NCI-H128 (cell line): ENCODE data around the gene EIF5B.
"Not testable (repeated sequence)": the region's sequence is repeated elsewhere in the genome, so short reads cannot be mapped to it uniquely, and the experiment has no call there.

Experiments
- DNase-seq: peaks from one replicate; lab custom pipeline; 2025; ENCODE audit not compliant: unreplicated experiment; lab: John Stamatoyannopoulos, UW

Gene EIF5B, protein sequence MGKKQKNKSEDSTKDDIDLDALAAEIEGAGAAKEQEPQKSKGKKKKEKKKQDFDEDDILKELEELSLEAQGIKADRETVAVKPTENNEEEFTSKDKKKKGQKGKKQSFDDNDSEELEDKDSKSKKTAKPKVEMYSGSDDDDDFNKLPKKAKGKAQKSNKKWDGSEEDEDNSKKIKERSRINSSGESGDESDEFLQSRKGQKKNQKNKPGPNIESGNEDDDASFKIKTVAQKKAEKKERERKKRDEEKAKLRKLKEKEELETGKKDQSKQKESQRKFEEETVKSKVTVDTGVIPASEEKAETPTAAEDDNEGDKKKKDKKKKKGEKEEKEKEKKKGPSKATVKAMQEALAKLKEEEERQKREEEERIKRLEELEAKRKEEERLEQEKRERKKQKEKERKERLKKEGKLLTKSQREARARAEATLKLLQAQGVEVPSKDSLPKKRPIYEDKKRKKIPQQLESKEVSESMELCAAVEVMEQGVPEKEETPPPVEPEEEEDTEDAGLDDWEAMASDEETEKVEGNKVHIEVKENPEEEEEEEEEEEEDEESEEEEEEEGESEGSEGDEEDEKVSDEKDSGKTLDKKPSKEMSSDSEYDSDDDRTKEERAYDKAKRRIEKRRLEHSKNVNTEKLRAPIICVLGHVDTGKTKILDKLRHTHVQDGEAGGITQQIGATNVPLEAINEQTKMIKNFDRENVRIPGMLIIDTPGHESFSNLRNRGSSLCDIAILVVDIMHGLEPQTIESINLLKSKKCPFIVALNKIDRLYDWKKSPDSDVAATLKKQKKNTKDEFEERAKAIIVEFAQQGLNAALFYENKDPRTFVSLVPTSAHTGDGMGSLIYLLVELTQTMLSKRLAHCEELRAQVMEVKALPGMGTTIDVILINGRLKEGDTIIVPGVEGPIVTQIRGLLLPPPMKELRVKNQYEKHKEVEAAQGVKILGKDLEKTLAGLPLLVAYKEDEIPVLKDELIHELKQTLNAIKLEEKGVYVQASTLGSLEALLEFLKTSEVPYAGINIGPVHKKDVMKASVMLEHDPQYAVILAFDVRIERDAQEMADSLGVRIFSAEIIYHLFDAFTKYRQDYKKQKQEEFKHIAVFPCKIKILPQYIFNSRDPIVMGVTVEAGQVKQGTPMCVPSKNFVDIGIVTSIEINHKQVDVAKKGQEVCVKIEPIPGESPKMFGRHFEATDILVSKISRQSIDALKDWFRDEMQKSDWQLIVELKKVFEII

DNA sequence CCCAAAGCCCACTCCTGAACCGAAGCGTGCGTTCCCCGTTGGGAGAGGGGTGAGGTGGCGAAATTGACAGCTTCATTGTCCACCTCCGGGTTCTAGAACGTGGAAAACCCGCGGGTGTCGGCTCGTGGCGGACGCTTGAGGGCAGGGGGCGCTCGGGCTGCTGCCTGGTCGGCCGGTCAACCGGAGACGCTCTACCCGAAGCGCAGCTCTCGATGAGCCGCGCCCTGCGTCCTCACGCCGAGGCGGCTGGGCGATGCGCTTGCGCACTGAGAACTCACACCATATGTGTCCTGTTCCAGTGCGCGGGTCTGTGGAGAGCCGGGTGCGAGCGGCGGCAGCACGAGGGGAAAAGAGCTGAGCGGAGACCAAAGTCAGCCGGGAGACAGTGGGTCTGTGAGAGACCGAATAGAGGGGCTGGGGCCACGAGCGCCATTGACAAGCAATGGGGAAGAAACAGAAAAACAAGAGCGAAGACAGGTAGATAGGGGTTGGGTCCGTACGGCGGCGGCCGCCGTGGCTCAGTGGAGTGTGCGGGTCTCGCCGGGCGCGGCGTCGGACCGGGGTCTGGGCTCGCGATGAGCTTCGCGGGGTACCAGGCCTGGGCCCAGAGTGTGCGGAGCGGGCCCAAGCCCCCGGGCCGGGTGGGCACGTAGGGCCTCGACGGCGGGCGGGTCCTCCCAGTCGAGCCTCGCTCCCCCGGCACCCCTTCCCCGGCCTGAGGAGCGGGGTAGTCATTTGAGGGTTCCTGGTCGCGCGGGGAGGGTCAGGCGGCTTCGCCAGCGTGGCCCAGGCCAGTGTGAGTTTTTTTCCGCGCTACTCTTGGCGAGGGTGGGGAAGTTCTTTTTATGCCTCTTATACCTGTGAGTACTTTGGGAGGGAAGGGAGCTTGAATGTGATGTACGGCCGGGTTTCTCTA lies at the start of gene EIF5B:
Gene EIF5B, plus strand, starts transcription at position 277 of the 916 bp plus-strand sequence. Its CDS starts 166 bp downstream, at position 443.
- peak; percentile 98 for DNase-seq

DNA sequence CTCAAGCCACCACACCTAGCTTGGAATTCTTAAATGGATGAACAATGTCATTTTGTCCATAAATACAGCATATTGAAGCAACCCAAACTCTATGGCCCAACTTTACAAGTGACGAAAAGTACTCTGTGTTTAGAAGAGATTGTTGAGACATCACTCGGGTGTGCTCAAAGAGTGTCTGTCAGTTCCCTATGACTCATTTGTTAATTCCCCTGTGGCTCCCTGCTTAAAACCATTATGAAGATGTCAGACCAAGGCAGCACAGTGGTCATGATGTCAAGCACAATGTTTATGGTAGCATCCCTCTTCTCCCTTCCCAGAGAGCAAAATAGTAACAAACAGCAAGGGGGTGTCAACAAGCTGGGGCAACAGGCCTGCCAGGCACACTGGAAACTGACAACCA lies 39.2 kb upstream of the EIF5B start:
- DNase-seq = no peak

DNA sequence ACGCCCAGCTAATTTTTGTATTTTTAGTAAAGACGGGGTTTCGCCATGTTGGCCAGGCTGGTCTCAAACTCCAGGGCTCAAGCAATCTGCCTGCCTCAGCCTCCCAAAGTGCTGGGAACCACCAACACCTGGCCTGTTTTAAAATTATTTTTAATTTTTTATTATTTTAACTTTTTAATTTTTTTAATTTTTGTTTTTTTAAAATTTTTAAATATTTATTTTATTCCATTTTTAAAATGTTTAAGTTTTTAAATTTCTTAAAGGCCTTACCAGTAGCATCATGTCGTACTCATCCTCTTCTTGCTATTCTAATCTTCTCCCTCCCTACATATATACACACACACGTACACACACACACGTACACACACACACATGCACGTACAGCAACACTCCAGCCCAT lies 37.6 kb upstream of the EIF5B start:
- no peak for DNase-seq

DNA sequence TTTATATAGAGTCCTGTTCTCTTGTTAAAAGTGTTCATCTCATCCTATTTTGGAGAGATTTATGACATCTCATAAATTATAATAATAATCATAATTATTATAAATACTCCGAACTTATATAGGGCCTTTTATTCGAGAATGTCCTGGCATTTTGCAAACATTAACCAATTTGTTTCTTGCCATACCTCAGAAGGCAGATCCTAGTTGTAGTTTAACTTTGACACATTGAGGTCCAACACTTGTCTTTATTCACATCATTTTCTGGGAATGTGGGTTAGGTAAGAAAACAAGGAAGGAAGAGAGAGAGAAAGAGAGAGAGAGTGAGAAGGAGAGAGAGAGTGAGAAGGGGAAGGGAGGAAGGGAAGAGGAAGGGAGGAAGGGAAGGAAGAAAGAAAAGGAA lies 36.1 kb upstream of the EIF5B start, which contains the start of gene LYG1:
Gene LYG1, minus strand, starts transcription at position 101 of the 400 bp plus-strand sequence. CDS start 5,527 bp downstream, outside the sequence.
- not testable (repeated sequence) for DNase-seq

DNA sequence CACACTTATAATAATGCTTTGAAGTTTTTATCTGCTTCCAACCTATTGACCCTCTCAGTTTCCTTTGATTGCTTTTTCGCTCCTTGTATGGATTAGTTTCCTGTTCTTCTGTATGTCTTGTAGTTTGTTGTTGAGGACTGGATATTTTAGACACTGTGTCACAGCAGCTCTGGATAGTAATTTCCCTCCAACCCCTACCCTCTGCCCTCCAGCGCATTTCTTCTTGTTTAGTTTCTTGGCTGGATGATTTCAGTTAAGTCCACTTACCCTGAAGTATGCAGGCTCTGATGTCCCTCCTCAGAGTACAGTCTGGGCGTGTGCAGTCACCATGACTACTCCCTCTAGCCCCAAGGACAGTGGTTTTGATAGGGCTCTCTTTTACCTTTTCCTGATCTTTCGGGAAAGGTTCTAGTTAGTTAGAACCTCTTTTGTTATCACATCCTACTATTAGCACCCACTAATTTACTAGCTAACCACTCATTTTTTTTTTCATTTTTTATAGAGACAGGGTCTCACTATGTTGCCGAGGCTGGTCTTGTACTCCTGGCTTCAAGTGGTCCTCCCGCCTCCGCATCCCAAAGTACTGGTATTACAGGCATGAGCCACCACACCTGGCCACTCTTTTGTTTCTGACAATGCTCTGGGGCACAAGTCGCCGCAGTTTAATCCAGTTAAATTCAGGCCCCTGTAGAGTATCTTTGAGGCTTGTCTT lies 19.9 kb upstream of the EIF5B start:
- no peak for DNase-seq

DNA sequence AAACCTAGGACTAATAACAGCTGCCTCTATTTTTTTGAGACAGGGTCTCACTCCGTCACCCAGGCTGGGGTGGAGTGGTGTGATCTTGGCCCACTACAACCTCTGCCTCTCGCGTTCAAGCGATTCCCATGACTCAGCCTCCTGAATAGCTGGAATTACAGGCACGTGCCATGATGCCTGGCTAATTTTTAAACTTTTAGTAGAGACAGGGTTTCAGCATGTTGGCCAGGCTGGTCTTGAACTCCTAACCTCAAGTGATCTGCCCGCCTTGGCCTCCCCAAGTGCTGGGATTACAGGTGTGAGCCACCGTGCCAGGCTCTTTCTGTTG lies 19.4 kb upstream of the EIF5B start:
- DNase-seq = not testable (repeated sequence)

DNA sequence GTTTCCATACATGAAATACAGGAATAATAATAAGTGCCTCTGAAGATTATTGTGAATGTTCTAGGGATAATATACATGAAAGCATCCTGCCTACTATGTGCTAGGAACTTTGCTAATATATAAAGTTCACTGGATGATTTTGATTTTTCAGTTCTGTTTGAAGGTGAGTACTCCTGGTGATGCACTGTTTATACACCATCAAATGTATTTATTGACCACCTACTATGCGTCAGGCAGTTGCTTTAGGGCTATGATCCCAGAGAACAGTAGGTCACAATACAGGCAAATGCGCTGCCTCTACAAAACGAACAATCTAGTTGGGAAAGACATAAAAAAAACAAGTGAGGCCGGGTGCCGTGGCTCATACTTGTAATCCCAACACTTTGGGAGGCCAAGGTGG lies 11.8 kb upstream of the EIF5B start:
- DNase-seq = no peak

DNA sequence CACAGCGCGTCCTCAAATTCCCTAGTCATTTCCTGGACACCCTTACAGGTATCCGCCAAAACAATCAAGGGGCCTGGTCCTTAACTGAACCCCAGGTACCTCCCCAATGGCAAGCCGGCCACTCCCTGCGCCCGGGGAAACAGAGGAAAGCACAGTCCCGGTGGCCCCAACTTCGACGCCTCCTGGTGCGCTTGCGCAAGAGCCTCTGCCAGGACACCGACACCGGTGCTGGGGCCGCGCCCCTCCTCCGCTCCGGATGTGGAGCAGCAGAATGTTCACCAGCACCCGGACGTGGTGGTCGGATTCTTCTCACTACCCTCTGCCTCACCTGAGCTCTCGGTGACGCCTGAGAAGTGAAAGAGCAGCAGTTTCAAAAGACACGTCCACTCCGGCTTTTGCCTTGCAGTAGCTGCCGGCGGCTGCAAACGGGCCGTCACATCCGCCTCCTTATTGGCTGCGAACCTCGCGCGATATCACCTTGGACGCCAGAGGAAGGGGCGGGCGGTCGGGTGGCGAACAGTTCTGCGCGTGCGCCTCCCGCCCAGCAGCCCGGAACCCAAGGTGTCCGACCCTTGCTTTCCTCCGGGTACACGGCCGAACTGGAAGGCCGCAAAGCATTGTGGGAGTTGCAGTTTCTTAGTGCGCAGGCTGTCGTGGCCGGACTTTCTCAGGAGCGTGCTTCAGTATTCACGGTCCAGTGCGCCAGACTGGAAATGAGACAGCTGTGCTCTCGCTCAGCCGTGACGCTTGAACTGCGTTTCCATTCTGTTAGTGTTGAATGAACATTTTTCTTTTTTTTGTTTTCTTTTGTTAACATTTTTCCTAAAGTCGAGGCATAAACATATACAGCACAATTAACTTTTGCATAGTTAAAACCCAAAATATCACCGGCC lies 1.0 kb upstream of the EIF5B start, which contains the start of gene TXNDC9:
Gene TXNDC9, minus strand, starts transcription at position 423 of the 893 bp plus-strand sequence. CDS start 3,123 bp downstream, outside the sequence.
- peak; percentile 99 for DNase-seq

DNA sequence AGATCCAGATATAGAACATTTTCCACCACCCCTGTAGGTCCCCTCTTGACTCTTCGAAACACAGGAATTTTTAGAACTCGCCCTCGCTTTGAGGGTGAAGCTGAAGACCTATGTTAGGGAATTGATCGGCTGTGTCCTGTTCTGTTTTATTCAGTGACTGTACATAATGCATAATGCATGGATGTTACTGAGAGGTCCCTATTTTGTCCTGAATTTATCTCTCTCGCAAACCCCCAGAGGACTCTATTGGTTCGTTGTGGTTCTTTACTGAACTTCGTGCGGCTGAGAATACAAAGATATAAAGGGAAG lies 431 bp upstream of the EIF5B start:
- DNase-seq = no peak

DNA sequence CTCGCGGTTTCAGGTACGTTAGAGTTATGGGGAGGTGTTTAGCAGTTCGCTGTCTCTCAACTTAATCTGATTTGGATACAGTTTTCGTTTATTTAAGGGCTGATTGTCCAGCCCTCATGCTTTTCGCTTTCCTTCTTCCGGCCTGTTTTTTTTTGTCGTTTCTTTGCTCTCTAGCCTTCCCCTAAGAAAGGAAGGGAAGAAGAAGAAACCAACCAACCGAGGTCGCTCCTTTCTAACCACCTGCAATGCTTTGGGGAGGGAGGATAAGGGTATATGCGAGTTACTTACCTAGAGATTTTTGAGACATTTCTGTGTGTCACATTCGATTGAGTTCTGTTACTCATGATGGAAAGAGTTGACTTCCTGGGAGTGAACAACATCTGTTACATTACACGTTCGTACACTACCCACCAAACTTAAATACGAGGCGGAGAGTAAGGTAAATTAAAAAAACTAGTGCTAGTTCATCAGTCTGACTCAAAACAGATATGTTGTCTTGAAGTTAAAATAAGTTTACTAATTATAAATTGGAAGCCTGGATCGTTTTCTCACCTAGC lies 918 bp downstream of the EIF5B start:
- peak; percentile 1 for DNase-seq

DNA sequence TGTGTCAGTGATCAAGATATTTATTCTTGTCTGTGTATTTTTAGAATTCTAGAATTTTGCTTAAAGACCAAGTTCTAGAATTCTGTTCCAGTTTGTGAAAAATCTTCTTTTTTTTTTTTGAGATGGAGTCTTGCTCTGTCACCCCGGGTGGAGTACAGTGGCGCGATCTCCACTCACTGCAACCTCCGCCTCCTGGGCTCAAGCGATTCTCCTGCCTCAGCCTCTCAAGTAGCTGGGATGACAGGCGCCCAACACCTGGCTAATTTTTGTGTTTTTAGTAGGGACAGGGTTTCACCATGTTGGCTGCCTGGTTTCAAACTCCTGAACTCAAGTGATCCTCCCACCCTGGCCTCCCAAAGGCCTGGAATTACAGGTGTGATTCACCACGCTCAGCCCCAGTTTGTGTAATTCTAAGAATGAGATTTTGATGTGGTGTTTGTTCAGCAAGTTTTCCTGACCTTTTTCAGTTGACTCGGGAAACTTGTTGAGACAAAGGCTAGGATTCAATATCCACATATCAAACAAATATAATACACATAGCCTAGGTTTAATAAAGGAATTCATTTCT lies 3.6 kb downstream of the EIF5B start:
- no peak for DNase-seq

DNA sequence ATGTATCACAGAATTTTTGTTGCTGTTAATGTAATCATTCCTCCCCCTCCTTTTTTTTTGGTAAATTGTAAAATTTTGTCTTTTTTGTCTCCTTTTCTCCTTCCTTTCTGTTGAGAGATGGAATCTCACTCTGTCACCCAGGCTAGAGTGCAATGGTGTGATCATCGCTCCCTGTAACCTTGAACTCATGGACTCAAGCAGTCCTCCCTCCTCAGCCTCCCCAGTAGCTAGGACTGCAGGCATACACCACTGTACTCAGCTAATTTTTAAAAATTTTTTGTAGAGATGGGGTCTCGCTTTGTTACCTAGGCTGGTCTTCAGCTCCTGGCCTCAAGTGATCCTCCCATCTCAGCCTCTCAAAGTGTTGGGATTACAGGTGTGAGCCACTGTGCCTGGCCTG lies 5.3 kb downstream of the EIF5B start:
- DNase-seq = no peak

DNA sequence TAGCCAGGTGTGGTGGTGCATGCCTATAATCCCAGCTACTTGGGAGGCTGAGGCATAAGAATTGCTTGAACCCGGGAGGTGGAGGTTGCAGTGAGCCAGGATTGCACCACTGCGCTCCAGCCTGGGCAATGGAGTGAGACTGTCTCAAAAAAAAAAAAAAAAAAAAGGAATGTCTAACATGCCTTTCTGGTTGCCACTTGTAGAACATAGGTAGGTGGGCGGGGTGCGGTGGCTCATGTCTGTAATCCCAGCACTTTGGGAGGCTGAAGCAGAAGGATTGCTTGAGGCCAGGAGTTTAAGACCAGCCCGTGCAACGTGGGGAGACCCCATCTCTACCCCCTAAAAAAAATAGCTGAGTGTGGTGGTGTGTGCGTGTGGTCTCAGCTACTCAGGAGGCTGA lies 8.3 kb downstream of the EIF5B start:
- DNase-seq = not testable (repeated sequence)

DNA sequence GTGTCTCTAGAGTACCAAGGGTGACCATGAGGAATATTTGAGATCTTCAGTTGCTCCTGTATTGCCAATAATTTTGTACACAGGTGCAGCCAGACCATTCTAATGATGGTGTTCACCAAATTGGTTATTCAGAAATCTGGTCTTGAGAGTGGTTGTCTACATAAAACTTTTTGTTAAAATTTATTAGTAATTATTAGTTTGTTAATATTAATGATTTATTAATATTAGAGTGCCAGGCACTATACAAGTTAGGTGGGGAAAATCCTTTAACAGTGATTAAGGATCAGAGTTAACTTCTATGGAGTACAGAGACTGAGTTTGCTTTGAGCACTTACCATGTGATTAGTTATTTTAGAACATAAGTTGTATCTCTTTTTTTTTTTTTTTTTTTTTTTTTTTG lies 9.0 kb downstream of the EIF5B start:
- no peak for DNase-seq

DNA sequence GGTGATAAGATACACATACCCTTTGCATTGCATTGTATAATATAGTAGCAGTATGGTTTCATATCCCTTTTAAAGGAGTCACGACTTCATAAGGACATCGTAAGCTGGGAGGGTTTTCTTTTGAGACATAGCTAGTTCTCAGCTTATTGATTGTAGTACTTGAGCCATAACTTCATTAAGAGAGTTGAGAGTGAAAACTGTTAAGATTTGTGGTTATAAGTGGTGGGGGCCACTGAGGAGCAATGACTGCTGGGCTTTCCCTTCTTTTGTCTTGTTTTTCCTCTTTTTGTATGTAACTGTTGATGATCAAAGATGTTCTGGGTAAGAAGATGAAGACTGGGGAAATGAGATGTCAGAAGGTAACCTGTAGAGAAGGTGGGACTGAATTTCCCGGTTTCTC lies 11.0 kb downstream of the EIF5B start:
- DNase-seq = no peak

DNA sequence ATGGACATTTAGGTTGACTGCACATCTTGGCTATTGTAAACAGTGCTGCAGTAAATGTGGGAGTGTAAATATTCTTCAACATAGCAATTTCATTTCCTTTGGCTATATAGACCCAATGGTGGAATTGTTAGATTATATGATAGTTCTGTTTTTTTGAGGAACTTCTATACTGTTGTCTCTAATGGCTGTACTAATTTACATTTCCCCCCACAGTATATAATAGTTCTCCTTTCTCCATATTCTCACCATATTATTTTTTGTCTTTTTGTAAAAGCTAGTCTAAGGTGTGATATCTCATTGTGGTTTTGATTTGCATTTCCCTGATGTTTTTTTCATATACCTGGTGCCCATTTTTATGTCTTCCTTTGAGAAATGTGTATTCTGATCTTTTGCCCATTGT lies 13.0 kb downstream of the EIF5B start:
- no peak for DNase-seq

DNA sequence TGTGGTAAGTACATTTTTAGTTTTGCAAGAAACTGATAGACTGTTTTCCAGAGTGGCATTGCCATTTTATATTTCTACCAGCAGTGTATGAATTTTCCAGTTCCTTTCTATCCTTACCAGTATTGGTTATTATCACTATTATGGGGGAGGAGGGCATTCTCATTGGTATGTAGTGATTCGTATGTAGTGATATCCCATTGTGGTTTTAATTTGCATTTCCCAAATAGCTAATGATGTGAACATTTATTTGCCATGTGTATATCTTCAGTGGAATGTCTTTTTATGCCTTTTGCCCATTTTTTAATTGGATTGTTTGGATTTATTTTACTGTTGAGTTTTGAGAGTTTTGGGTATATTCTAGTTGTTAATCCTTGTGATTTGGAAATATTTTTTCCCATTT lies 16.9 kb downstream of the EIF5B start:
- no peak for DNase-seq

DNA sequence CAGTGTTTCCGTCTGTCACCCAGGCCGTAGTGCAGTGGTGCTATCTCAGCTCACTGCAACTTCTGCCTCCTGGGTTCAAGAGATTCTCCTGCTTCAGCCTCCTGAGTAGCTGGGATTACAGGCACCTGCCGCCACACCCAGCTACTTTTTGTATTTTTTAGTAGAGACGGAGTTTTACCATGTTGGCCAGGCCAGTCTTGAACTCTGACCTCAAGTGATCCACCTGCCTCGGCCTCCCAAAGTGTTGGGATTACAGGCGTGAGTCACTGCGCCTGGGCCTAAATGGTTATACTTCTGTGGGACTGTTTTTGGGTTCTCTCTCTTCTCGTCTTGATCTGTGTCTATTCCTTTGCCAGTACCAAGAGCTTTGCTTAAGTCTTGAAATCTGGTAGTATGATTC lies 17.6 kb downstream of the EIF5B start:
- DNase-seq = not testable (repeated sequence)
